HepG2 (cell line): ENCODE measurements around the gene AARS2. TPM values are rescaled to one million over a fixed set of nuclear protein-coding genes. Genes with fewer than 3 reads are reported as not detected.

Experiments used
- GATA4 ChIP-seq: sonication (generic); IDR thresholded peaks from 2 replicates; pipeline ENCODE4 v1.6.1; 2016; ENCODE audit warnings: antibody characterized with exemption, low read depth, borderline replicate concordance
- HBP1 ChIP-seq: IDR thresholded peaks from 2 replicates; pipeline ENCODE4 v1.6.1; 2016; ENCODE audit warnings: low read depth, control low read depth
- NONO ChIP-seq, 2 experiments: fragments of 450-650 bp in 1 of 2; sonication (generic) in 1 of 2; formaldehyde crosslinking in 1 of 2; IDR thresholded peaks in 1 of 2; conservative IDR thresholded peaks in 1 of 2; 2 replicates each; pipeline versions ENCODE4 v1.6.1 to v1.8.0; 2017 to 2022; ENCODE audit warnings: mild to moderate bottlenecking in 1 of 2, missing genetic modification reagents in 1 of 2, moderate library complexity in 1 of 2
- NR2F6 ChIP-seq, 2 experiments: IDR thresholded peaks; 2 replicates each; pipeline ENCODE4 v1.6.1; 2016; ENCODE audit warnings: antibody characterized with exemption in 1 of 2, mild to moderate bottlenecking in 1 of 2
- PPARG ChIP-seq: conservative IDR thresholded peaks from 2 replicates; pipeline ENCODE4 v1.6.1; 2016; ENCODE audit warnings: missing biosample characterization, missing genetic modification reagents
- SSRP1 ChIP-seq: IDR thresholded peaks from 2 replicates; pipeline ENCODE4 v1.6.1; 2016; ENCODE audit warnings: control low read depth
- TARDBP ChIP-seq: sonication (generic); formaldehyde crosslinking; IDR thresholded peaks from 2 replicates; pipeline ENCODE4 v1.8.0; 2022; ENCODE audit warnings: mild to moderate bottlenecking, missing genetic modification reagents
- ZBTB20 ChIP-seq: sonication (generic); formaldehyde crosslinking; IDR thresholded peaks from 2 replicates; pipeline ENCODE4 v1.8.1; 2023; ENCODE audit warnings: missing genetic modification reagents, low read depth, mild to moderate bottlenecking, borderline replicate concordance
- ZNF17 ChIP-seq: sonication (generic); formaldehyde crosslinking; IDR thresholded peaks from 2 replicates; pipeline ENCODE4 v1.5.0; 2020; ENCODE audit warnings: mild to moderate bottlenecking, missing genetic modification reagents
- ZNF280B ChIP-seq: sonication (generic); formaldehyde crosslinking; IDR thresholded peaks from 2 replicates; pipeline ENCODE4 v1.5.0; 2020; ENCODE audit warnings: missing genetic modification reagents, mild to moderate bottlenecking, borderline replicate concordance
- ZNF318 ChIP-seq: sonication (generic); formaldehyde crosslinking; IDR thresholded peaks from 2 replicates; pipeline ENCODE4 v1.4.0; 2020; ENCODE audit warnings: mild to moderate bottlenecking, missing genetic modification reagents
- ZNF710 ChIP-seq: sonication (generic); formaldehyde crosslinking; IDR thresholded peaks from 2 replicates; pipeline ENCODE4 v1.5.0; 2020; ENCODE audit warnings: mild to moderate bottlenecking, missing genetic modification reagents, borderline replicate concordance
- ZNF749 ChIP-seq: sonication (generic); formaldehyde crosslinking; IDR thresholded peaks from 2 replicates; pipeline ENCODE4 v1.8.0; 2022; ENCODE audit warnings: mild to moderate bottlenecking, missing genetic modification reagents, moderate library complexity, borderline replicate concordance
- polyA plus RNA-seq, 8 experiments: library from polyadenylated mRNA; depleted of rRNA in 3 of 8; stranded (reverse) in 7 of 8; unstranded in 1 of 8; fragments of >200 nt; fragmentation: Illumina TruSeq in 4 of 8; extraction: Trizol in 4 of 8; gene quantifications; 2 replicates each; pipeline versions ENCODE4 v1.2.1 to v1.2.3, GENCODE V29; 2011 to 2016; ENCODE audit warnings: low read depth in 4 of 8, missing spikeins in 1 of 8, mixed read lengths in 1 of 8; ENCODE audit not compliant: insufficient read depth in 1 of 8
- total RNA-seq, 5 experiments: library from RNA; depleted of rRNA; stranded (reverse); fragments of >200 nt; fragmentation: Illumina TruSeq; extraction: Trizol; gene quantifications; 2 replicates each; pipeline ENCODE4 v1.2.3, GENCODE V29; 2016; ENCODE audit warnings: low read depth in 1 of 5

AARS2 gene
- total and polyA plus RNA-seq, 2 of the 13 experiments (the other 11 are each of a cell fraction or from before 2014, with no cell fraction given), result 7.5 to 24.1 TPM

GRCh38 chr6:44255105-44255808 lies 57.9 kb downstream of the AARS2 start (continued):
- no peak for TF ChIP-seq ZNF710
- TF ChIP-seq NONO (IDR thresholded peaks at IDR 0.05), result no peak
- TF ChIP-seq NONO (CRISPR knock-in tag; conservative IDR thresholded peaks at IDR 0.05), result peak; percentile 15; the same call in 1 of the 2 replicates
- no peak for TF ChIP-seq GATA4
- peak; percentile 57; the same call in 1 of the 2 replicates for TF ChIP-seq ZNF280B (CRISPR knock-in tag)
- TF ChIP-seq PPARG (CRISPR knock-in tag), result no peak
- no peak for TF ChIP-seq TARDBP
- no peak for TF ChIP-seq ZBTB20 (CRISPR knock-in tag)
- TF ChIP-seq SSRP1, result peak; percentile 90; the same call in 1 of the 2 replicates
- TF ChIP-seq HBP1 (CRISPR knock-in tag), result 0 out of 2 replicates have a peak, but pooled peaks have one; percentile 31
- no peak for TF ChIP-seq ZNF749 (CRISPR knock-in tag)
- TF ChIP-seq NR2F6 (IDR thresholded peaks at IDR 0.05), result no peak
- no peak for TF ChIP-seq NR2F6 (CRISPR knock-in tag; IDR thresholded peaks at IDR 0.05)
- TF ChIP-seq ZNF318 (CRISPR knock-in tag), result no peak
- TF ChIP-seq ZNF17 (CRISPR knock-in tag), result no peak
